Heart left ventricle (tissue), 16 donors: ENCODE results near the gene NAPSA. TPM values are rescaled to one million over a fixed set of nuclear protein-coding genes. Genes with fewer than 3 reads are reported as not detected.
A peak's percentile ranks its signal among the peaks of the same experiment; 100 is the strongest.

Experiments
- ATAC-seq, 4 donors: fragments of 200-7000 bp; cut with Tn5 transposase; one replicate each; pipeline ENCODE4 v1.9.1; 2020 to 2022; ENCODE audit warnings: moderate library complexity in 4 of 4, mild to moderate bottlenecking in 3 of 4, moderate number of reproducible peaks in 1 of 4
- DNase-seq, 5 donors: peaks; one replicate each; pipeline ENCODE4 v3.0.0-alpha.2; 2020
- H3K27ac ChIP-seq, 12 donors: fragments of 200-600 bp; sonication (generic) in 4 of 12; one replicate each; pipeline versions ENCODE4 v1.5.0 to v1.8.0; 2016 to 2022; ENCODE audit warnings: mild to moderate bottlenecking in 2 of 12
- H3K27me3 ChIP-seq, 9 donors: fragments of 200-600 bp; sonication (generic) in 2 of 9; one replicate each; pipeline versions ENCODE4 v1.5.1 to v1.8.0; 2016 to 2022; ENCODE audit warnings: mild to moderate bottlenecking in 3 of 9
- H3K36me3 ChIP-seq, 9 donors: fragments of 200-600 bp; sonication (generic) in 2 of 9; one replicate each; pipeline versions ENCODE4 v1.5.0 to v1.8.0; 2018 to 2022; ENCODE audit warnings: mild to moderate bottlenecking in 2 of 9
- H3K4me1 ChIP-seq, 12 donors: fragments of 200-600 bp; sonication (generic) in 4 of 12; one replicate each; pipeline versions ENCODE4 v1.5.0 to v1.8.0; 2016 to 2022; ENCODE audit warnings: mild to moderate bottlenecking in 3 of 12
- H3K4me3 ChIP-seq, 12 donors: fragments of 200-600 bp; sonication (generic) in 4 of 12; one replicate each; pipeline versions ENCODE4 v1.5.0 to v1.8.0; 2017 to 2022; ENCODE audit warnings: mild to moderate bottlenecking in 9 of 12, moderate library complexity in 4 of 12
- H3K9me3 ChIP-seq, 12 donors: fragments of 200-600 bp; sonication (generic) in 4 of 12; one replicate each; pipeline versions ENCODE4 v1.5.0 to v1.8.0; 2016 to 2022; ENCODE audit warnings: mild to moderate bottlenecking in 1 of 12
- CTCF ChIP-seq, 12 donors: fragments of 200-600 bp; sonication (generic) in 4 of 12; IDR thresholded peaks; one replicate each; pipeline versions ENCODE4 v1.5.0 to v1.8.0; 2018 to 2022; ENCODE audit warnings: antibody characterized with exemption in 12 of 12, mild to moderate bottlenecking in 5 of 12
- POLR2A ChIP-seq, 2 donors: fragments of 450-650 bp; IDR thresholded peaks; one replicate each; pipeline ENCODE4 v1.6.1; 2017; ENCODE audit warnings: antibody characterized with exemption in 2 of 2, mild to moderate bottlenecking in 2 of 2, moderate library complexity in 2 of 2
- WGBS, 4 donors: extraction: QIAGEN DNeasy Blood & Tissue Kit in 2 of 4; methylation state at CpG; one replicate each; pipeline versions ENCODE4 v1.1.5 to v1.1.7; 2013 to 2018; 5-methylcytosine and 5-hydroxymethylcytosine counted together
- intact Hi-C, 10 donors: fragments of 100-400 bp; cut with DNase I; formaldehyde crosslinking; loops; one replicate each; pipeline versions ENCODE4 v1.11.1 to v1.14.2; 2022
- polyA plus RNA-seq, 2 donors: library from polyadenylated mRNA; stranded (reverse); fragments of 200-250 nt; gene quantifications; one replicate each; pipeline ENCODE4 v1.2.3, GENCODE V29; 2013
- total RNA-seq, 9 donors: library from RNA; depleted of rRNA in 2 of 9; stranded (reverse); fragments of >200 nt in 2 of 9; fragmentation: NEBNext Ultra II Directional in 3 of 9; extraction: Animal tissue kit (Norgen Biotek cat#: 25700) in 3 of 9; gene quantifications; one replicate each; pipeline versions ENCODE4 v1.1.0 to v1.2.4, GENCODE V29; 2016 to 2023
- donor health status: ischemic (EF 13 %, LVEDD 7.1; RV severe dilation, severe dysfunction).
- donor health status: healthy with polysubstance abuse.
- donor health status: DM: no; HTN: yes; CAD: no.
- donor health status: DM: no; HTN: no; CAD: no.
- donor health status: ischemic (EF 25% LVEDD 6.9; RV normal size, moderate dysfunction).
- donor health status: ischemic (EF 25% LVEDD 5.7; RV mildly dilated, moderate dysfunction).
- donor health status: healthy.
- donor health status: DM: yes; HTN: yes; CAD: no.
- donor health status: ischemic (EF 35%, LVEDD 5.7; RV mildly dilated, moderate dysfunction).
- donor health status: nonischemic (EF 11% LVEDD 7.7; RV severe dilation, severe dysfunction).
- donor health status: DM: yes; HTN: yes; CAD: no.
- donor health status: PGD.
- donor health status: ischemic (EF 29% LVEDD 5.4; RV normal size, mild dysfunction).
- donor health status: nonischemic (EF 23%, LVEDD 6.1; RV moderate dilation, normal function).

Gene NAPSA
- total and polyA plus RNA-seq, 11 donors: 0.28 to 0.89 (median 0.62) TPM; not detected in 5

GRCh38 chr19:50380751-50381151 is 15.3 kb upstream of the NAPSA start:
- Histone ChIP-seq H3K9me3 (no peaks in the 10 kb centered on the region), H3K4me3 (no peak overlapping the region), H3K36me3 (peaks cover 2 to 58% (median 56%) of the 10 kb centered on the region in 9 donors), H3K27me3 (no peaks in the 10 kb centered on the region), H3K4me1 (peaks cover 0 to 53% (median 30%) of the 10 kb centered on the region in 12 donors), H3K27ac (no peak overlapping the region)
- no peak for TF ChIP-seq CTCF (IDR thresholded peaks at IDR 0.05)
- no peak for TF ChIP-seq POLR2A (IDR thresholded peaks at IDR 0.05)
- WGBS, 4 donors: 41 to 50% (median 48%) methylated on average over 8 of the region's 8 CpGs
- ATAC-seq (no peak), DNase-seq (peak in 2 of 5 donors; percentile 40 to 41)
- intact Hi-C loops: no loop called here

DNA sequence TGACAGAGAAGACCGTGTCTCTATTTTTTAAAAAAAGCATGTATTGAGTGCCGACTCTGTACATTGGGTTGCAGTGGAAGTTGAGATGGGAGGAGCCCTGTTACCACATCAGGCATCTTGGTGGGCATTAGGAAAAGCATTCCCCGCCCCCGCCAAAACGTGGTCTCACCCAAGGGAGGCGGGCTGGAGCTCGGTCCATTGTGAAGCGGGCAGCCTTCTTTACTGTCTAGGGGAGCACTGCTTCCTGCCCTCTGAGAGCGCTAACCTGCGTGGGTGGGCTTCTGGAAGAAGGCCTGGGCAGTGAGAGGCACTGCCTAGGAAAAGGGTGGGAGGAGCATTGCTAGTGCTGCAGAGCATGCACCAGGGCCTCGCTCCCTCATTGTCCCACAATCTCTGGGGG is 14.7 kb upstream of the NAPSA start:
- no peak overlapping the region for H3K27ac ChIP-seq
- 72 to 79% (median 73%) methylated on average over 11 of the region's 11 CpGs for WGBS, 4 donors
- no peak overlapping the region for H3K4me3 ChIP-seq
- peak in 1 of 5 donors; percentile 33 for DNase-seq
- peaks cover 0 to 53% (median 28%) of the 10 kb centered on the region in 12 donors for H3K4me1 ChIP-seq
- H3K27me3 ChIP-seq: no peaks in the 10 kb centered on the region
- H3K36me3 ChIP-seq: peaks cover 2 to 58% (median 56%) of the 10 kb centered on the region in 9 donors
- TF ChIP-seq CTCF (IDR thresholded peaks at IDR 0.05) (no peak), POLR2A (IDR thresholded peaks at IDR 0.05) (no peak)
- ATAC-seq: no peak
- no peaks in the 10 kb centered on the region for H3K9me3 ChIP-seq
- intact Hi-C loops: no loop called here

DNA sequence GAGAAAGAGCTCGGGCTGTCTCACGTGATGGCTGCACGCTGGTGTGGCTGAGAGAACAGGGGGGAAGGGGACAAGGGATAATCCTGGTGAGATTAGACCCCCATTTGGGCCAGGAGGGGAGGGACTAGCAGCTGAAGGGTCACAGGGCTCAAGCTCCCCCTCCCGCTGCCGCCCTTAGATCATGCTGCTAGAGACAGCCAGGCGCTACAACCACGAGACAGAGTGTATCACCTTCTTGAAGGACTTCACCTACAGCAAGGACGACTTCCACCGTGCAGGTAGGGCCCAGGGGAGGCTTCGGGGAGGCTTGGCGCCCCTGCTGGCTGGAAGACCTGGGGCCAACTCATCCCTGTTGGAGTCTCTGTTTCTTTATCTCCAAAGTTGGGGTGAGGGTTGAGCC is 14.2 kb upstream of the NAPSA start:
- intact Hi-C loops: loop anchor here in 3 of 10 donors (5.0 to 10.0 kb wide), 3 partner anchors 133 to 725 kb away; partner anchors contain the start of genes CTU1 (in 2 of the 3), ASPDH (in 1 of the 3) and JOSD2 (in 1 of the 3)
- Histone ChIP-seq H3K36me3 (peaks cover 2 to 58% (median 56%) of the 10 kb centered on the region in 9 donors), H3K9me3 (no peaks in the 10 kb centered on the region), H3K27ac (no peak overlapping the region), H3K27me3 (no peaks in the 10 kb centered on the region), H3K4me3 (no peak overlapping the region), H3K4me1 (peaks cover 0 to 51% (median 23%) of the 10 kb centered on the region in 12 donors)
- DNase-seq (peak in 1 of 5 donors; percentile 23), ATAC-seq (no peak)
- 91 to 94% (median 93%) methylated on average over 9 to 11 of the region's 11 CpGs for WGBS, 4 donors
- TF ChIP-seq POLR2A (IDR thresholded peaks at IDR 0.05) (no peak), CTCF (IDR thresholded peaks at IDR 0.05) (no peak)

DNA sequence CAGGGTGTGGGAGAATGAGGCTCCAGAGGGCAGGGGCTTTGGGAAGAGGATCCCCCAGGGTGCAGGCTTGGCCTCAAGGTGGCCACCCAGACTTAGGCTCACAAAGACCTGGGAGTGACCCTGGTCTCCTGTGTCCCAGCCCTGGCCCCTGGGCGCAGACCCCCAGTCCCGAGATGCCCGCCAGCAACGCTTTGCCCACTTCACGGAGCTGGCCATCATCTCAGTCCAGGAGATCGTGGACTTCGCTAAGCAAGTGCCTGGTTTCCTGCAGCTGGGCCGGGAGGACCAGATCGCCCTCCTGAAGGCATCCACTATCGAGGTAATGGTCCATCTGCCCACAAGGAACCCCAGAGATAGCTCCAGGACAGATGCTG is 13.4 kb upstream of the NAPSA start:
- H3K36me3 ChIP-seq: peaks cover 2 to 58% (median 56%) of the 10 kb centered on the region in 9 donors
- no peak overlapping the region for H3K27ac ChIP-seq
- DNase-seq (no peak), ATAC-seq (no peak)
- peaks cover 0 to 48% (median 22%) of the 10 kb centered on the region in 12 donors for H3K4me1 ChIP-seq
- intact Hi-C loops: loop anchor here in 3 of 10 donors (5.0 to 10.0 kb wide), 3 partner anchors 133 to 726 kb away; partner anchors contain the start of genes CTU1 (in 2 of the 3), ASPDH (in 1 of the 3) and JOSD2 (in 1 of the 3)
- no peaks in the 10 kb centered on the region for H3K27me3 ChIP-seq
- TF ChIP-seq CTCF (IDR thresholded peaks at IDR 0.05): no peak
- no peak for TF ChIP-seq POLR2A (IDR thresholded peaks at IDR 0.05)
- no peak overlapping the region for H3K4me3 ChIP-seq
- H3K9me3 ChIP-seq: no peaks in the 10 kb centered on the region
- 93 to 96% (median 94%) methylated on average over 6 to 10 of the region's 10 CpGs for WGBS, 4 donors
